ENCODE data around the gene METTL16.
"Not testable (repeated sequence)": the region's sequence is repeated elsewhere in the genome, so short reads cannot be mapped to it uniquely, and the experiment has no call there.

METTL16 gene

GRCh38 chr17:2450016-2450650 lies 61.6 kb downstream of the METTL16 start:
- DNase-seq (ENCODE audit: low read depth), result no peak

- no peak for DNase-seq (ENCODE audit: low read depth)
Measured at GRCh38 chr17:2449486-2449885, 62.2 kb downstream of the METTL16 start.

- not testable (repeated sequence) for DNase-seq (ENCODE audit: low read depth)
Measured at GRCh38 chr17:2447479-2447878, 64.2 kb downstream of the METTL16 start.

GRCh38 chr17:2445638-2446037 lies 66.0 kb downstream of the METTL16 start:
- DNase-seq (ENCODE audit: low read depth), result no peak

GRCh38 chr17:2444382-2444781 lies 67.3 kb downstream of the METTL16 start:
- no peak for DNase-seq (ENCODE audit: low read depth)

- DNase-seq (ENCODE audit: low read depth), result no peak
Measured at GRCh38 chr17:2442166-2442565, 69.5 kb downstream of the METTL16 start.

- DNase-seq (ENCODE audit: low read depth), result no peak
Measured at GRCh38 chr17:2440930-2441329, 70.8 kb downstream of the METTL16 start.

GRCh38 chr17:2439997-2440396 lies 71.7 kb downstream of the METTL16 start:
- DNase-seq (ENCODE audit: low read depth), result not testable (repeated sequence)

- no peak for DNase-seq (ENCODE audit: low read depth)
Measured at GRCh38 chr17:2438823-2439222, 72.9 kb downstream of the METTL16 start.

GRCh38 chr17:2436316-2436905 lies 75.3 kb downstream of the METTL16 start:
- DNase-seq (ENCODE audit: low read depth), result no peak

- DNase-seq (ENCODE audit: low read depth), result no peak
Measured at GRCh38 chr17:2435862-2436261, 75.8 kb downstream of the METTL16 start.

- no peak for DNase-seq (ENCODE audit: low read depth)
Measured at GRCh38 chr17:2435181-2435741, 76.4 kb downstream of the METTL16 start.

GRCh38 chr17:2433696-2434095 lies 78.0 kb downstream of the METTL16 start:
- DNase-seq (ENCODE audit: low read depth), result no peak

- no peak for DNase-seq (ENCODE audit: low read depth)
Measured at GRCh38 chr17:2427910-2428309, 83.8 kb downstream of the METTL16 start.

GRCh38 chr17:2427215-2427614 lies 84.5 kb downstream of the METTL16 start:
- no peak for DNase-seq (ENCODE audit: low read depth)

- DNase-seq (ENCODE audit: low read depth), result no peak
Measured at GRCh38 chr17:2423271-2423670, 88.4 kb downstream of the METTL16 start.

GRCh38 chr17:2421315-2422147 lies 90.2 kb downstream of the METTL16 start:
- DNase-seq (ENCODE audit: low read depth), result no peak

- no peak for DNase-seq (ENCODE audit: low read depth)
Measured at GRCh38 chr17:2420176-2420575, 91.5 kb downstream of the METTL16 start.

- DNase-seq (ENCODE audit: low read depth), result no peak
Measured at GRCh38 chr17:2419486-2419885, 92.2 kb downstream of the METTL16 start.

GRCh38 chr17:2418572-2418971 lies 93.1 kb downstream of the METTL16 start:
- DNase-seq (ENCODE audit: low read depth), result no peak

- peak; percentile 87 for DNase-seq (ENCODE audit: low read depth)
Measured at GRCh38 chr17:2416010-2416734, 95.5 kb downstream of the METTL16 start.

- no peak for DNase-seq (ENCODE audit: low read depth)
Measured at GRCh38 chr17:2415081-2415480, 96.6 kb downstream of the METTL16 start.

All from stimulated activated CD8-positive, alpha-beta memory T cell treated with anti-CD3 and anti-CD28 coated beads, Interleukin-15, amount 100 ng/mL, for 1 hour (primary cell).